Thoracic aorta (tissue), 2 donors: ENCODE measurements around the gene TUBA4B. TPM values are rescaled to one million over a fixed set of nuclear protein-coding genes. Genes with fewer than 3 reads are reported as not detected.

Source experiments
- ATAC-seq: fragments of 150-250 bp; one replicate; pipeline ENCODE4 v1.8.0; 2017; ENCODE audit warnings: low read depth; ENCODE audit not compliant: insufficient number of reproducible peaks, low FRiP score
- DNase-seq: peaks from one replicate; pipeline ENCODE4 v3.0.0-alpha.2; 2020; ENCODE audit warnings: low spot score
- H3K27ac ChIP-seq, 2 donors: fragments of 200-600 bp; sonication (generic); 1 replicate in 1 of 2; 2 replicates in 1 of 2; pipeline ENCODE4 v1.5.1; 2016; ENCODE audit warnings: mild to moderate bottlenecking in 2 of 2, moderate library complexity in 2 of 2
- H3K27me3 ChIP-seq: fragments of 200-600 bp; sonication (generic); replicated peaks from 2 replicates; pipeline ENCODE4 v1.6.0; 2016; ENCODE audit warnings: mild to moderate bottlenecking; ENCODE audit not compliant: insufficient read depth
- H3K36me3 ChIP-seq: fragments of 200-600 bp; sonication (generic); one replicate; pipeline ENCODE4 v1.5.1; 2016
- H3K4me1 ChIP-seq, 2 donors: fragments of 200-600 bp; sonication (generic); 1 replicate in 1 of 2; 2 replicates in 1 of 2; pipeline versions ENCODE4 v1.5.1 to v1.6.0; 2016; ENCODE audit warnings: low read depth in 2 of 2, mild to moderate bottlenecking in 1 of 2; ENCODE audit not compliant: control insufficient read depth in 1 of 2
- H3K4me3 ChIP-seq: fragments of 200-600 bp; sonication (generic); 2 replicates; pipeline ENCODE4 v1.5.1; 2016; ENCODE audit warnings: mild to moderate bottlenecking
- H3K9me3 ChIP-seq: fragments of 200-600 bp; sonication (generic); 2 replicates; pipeline ENCODE4 v1.5.1; 2016
- CTCF ChIP-seq: fragments of 200-600 bp; sonication (generic); IDR thresholded peaks from one replicate; pipeline ENCODE4 v1.5.1; 2019; ENCODE audit warnings: antibody characterized with exemption
- total RNA-seq, 2 donors: library from RNA; depleted of rRNA; stranded (reverse); fragments of >200 nt; gene quantifications; one replicate each; pipeline versions ENCODE4 v1.1.0 to v1.2.3, GENCODE V29; 2016

Gene TUBA4B
- total RNA-seq, 2 donors from 2014 or later, result not detected

- ATAC-seq (no peak), DNase-seq (no peak)
These were observed 20.0 kb downstream of the TUBA4B start for GRCh38 chr2:219272995-219273394.

GRCh38 chr2:219273937-219274336 is 20.9 kb downstream of the TUBA4B start:
- no peak for DNase-seq
- no peaks in the 10 kb centered on the region for H3K27me3 ChIP-seq
- H3K4me1 ChIP-seq, result peaks cover 13 to 30% of the 10 kb centered on the region in 2 donors
- H3K4me3 ChIP-seq, result peak overlapping the region; percentile 19
- peak overlapping the region; percentile 94 to 98 for H3K27ac ChIP-seq
- no peaks in the 10 kb centered on the region for H3K36me3 ChIP-seq
- H3K9me3 ChIP-seq, result no peaks in the 10 kb centered on the region
- no peak for TF ChIP-seq CTCF
- no peak for ATAC-seq

More at GRCh38 chr2:219272995-219273394, 20.0 kb downstream of the TUBA4B start:
- Histone ChIP-seq H3K27me3 (no peaks in the 10 kb centered on the region), H3K9me3 (no peaks in the 10 kb centered on the region), H3K4me3 (no peak overlapping the region), H3K27ac (peak overlapping the region in 1 of 2 donors; percentile 94), H3K36me3 (no peaks in the 10 kb centered on the region), H3K4me1 (peaks cover 6 to 21% of the 10 kb centered on the region in 2 donors)
- TF ChIP-seq CTCF, result no peak

- no peak for DNase-seq
- peak; percentile 39 for ATAC-seq
- no peaks in the 10 kb centered on the region for H3K36me3 ChIP-seq
- TF ChIP-seq CTCF, result no peak
- H3K4me1 ChIP-seq, result peaks cover 13 to 31% of the 10 kb centered on the region in 2 donors
- peak overlapping the region; percentile 25 for H3K4me3 ChIP-seq
- peak overlapping the region; percentile 94 to 98 for H3K27ac ChIP-seq
- H3K9me3 ChIP-seq, result no peaks in the 10 kb centered on the region
- H3K27me3 ChIP-seq, result no peaks in the 10 kb centered on the region
These were observed 21.4 kb downstream of the TUBA4B start for GRCh38 chr2:219274361-219274921.

- H3K36me3 ChIP-seq, result peaks cover 15% of the 10 kb centered on the region
- DNase-seq, result no peak
- no peaks in the 10 kb centered on the region for H3K27me3 ChIP-seq
- peaks cover 18 to 45% of the 10 kb centered on the region in 2 donors for H3K4me1 ChIP-seq
- H3K4me3 ChIP-seq, result peak overlapping the region; percentile 24
- no peak for ATAC-seq
- peak overlapping the region; percentile 90 to 97 for H3K27ac ChIP-seq
- no peaks in the 10 kb centered on the region for H3K9me3 ChIP-seq
- peak; percentile 97 for TF ChIP-seq CTCF
These were observed 24.9 kb downstream of the TUBA4B start for GRCh38 chr2:219277703-219278654.

- Histone ChIP-seq H3K27ac (peak overlapping the region; percentile 90 to 97), H3K27me3 (no peaks in the 10 kb centered on the region), H3K4me3 (peak overlapping the region; percentile 79), H3K4me1 (peaks cover 18 to 43% of the 10 kb centered on the region in 2 donors), H3K9me3 (no peaks in the 10 kb centered on the region), H3K36me3 (peaks cover 20% of the 10 kb centered on the region)
- ATAC-seq (no peak), DNase-seq (no peak)
- no peak for TF ChIP-seq CTCF
These were observed 25.7 kb downstream of the TUBA4B start for GRCh38 chr2:219278655-219279150.
